ENCODE results near the gene ADAMTS16.

Gene ADAMTS16

GRCh38 chr5:5189051-5189430 is 48.9 kb downstream of the ADAMTS16 start:
- no peak for DNase-seq

GRCh38 chr5:5191906-5192305 is 51.8 kb downstream of the ADAMTS16 start:
- DNase-seq = no peak

GRCh38 chr5:5192681-5193080 is 52.6 kb downstream of the ADAMTS16 start:
- no peak for DNase-seq

GRCh38 chr5:5195128-5195918 is 55.2 kb downstream of the ADAMTS16 start:
- no peak for DNase-seq

- DNase-seq = no peak
Measured at GRCh38 chr5:5198135-5198534, 58.0 kb downstream of the ADAMTS16 start.

GRCh38 chr5:5198815-5199214 is 58.7 kb downstream of the ADAMTS16 start:
- no peak for DNase-seq

- DNase-seq = no peak
Measured at GRCh38 chr5:5199495-5199894, 59.4 kb downstream of the ADAMTS16 start.

- DNase-seq = no peak
Measured at GRCh38 chr5:5200133-5200532, 60.0 kb downstream of the ADAMTS16 start.

GRCh38 chr5:5202321-5202720 is 62.2 kb downstream of the ADAMTS16 start:
- no peak for DNase-seq

- no peak for DNase-seq
Measured at GRCh38 chr5:5203451-5203850, 63.3 kb downstream of the ADAMTS16 start.

GRCh38 chr5:5207828-5208227 is 67.7 kb downstream of the ADAMTS16 start:
- no peak for DNase-seq

- no peak for DNase-seq
Measured at GRCh38 chr5:5209089-5209488, 69.0 kb downstream of the ADAMTS16 start.

GRCh38 chr5:5209510-5210286 is 69.6 kb downstream of the ADAMTS16 start:
- DNase-seq = no peak

- DNase-seq = no peak
Measured at GRCh38 chr5:5217371-5217770, 77.2 kb downstream of the ADAMTS16 start.

- DNase-seq = no peak
Measured at GRCh38 chr5:5218396-5218795, 78.3 kb downstream of the ADAMTS16 start.

GRCh38 chr5:5219541-5219940 is 79.4 kb downstream of the ADAMTS16 start:
- DNase-seq = no peak

GRCh38 chr5:5220901-5221631 is 80.9 kb downstream of the ADAMTS16 start:
- no peak for DNase-seq

- no peak for DNase-seq
Measured at GRCh38 chr5:5221724-5222123, 81.6 kb downstream of the ADAMTS16 start.

GRCh38 chr5:5231576-5231975 is 91.4 kb downstream of the ADAMTS16 start:
- no peak for DNase-seq

- no peak for DNase-seq
Measured at GRCh38 chr5:5234912-5235311, 94.8 kb downstream of the ADAMTS16 start.

GRCh38 chr5:5235685-5236084 is 95.6 kb downstream of the ADAMTS16 start:
- no peak for DNase-seq

- no peak for DNase-seq
Measured at GRCh38 chr5:5239191-5239590, 99.1 kb downstream of the ADAMTS16 start.

- no peak for DNase-seq
Measured at GRCh38 chr5:5240234-5240633, 100.1 kb downstream of the ADAMTS16 start.

GRCh38 chr5:5242056-5242455 is 101.9 kb downstream of the ADAMTS16 start:
- DNase-seq = no peak

All from NCI-H1417 (cell line).